Small intestine (tissue), 7 donors: ENCODE measurements around the gene PPM1A. TPM values are rescaled to one million over a fixed set of nuclear protein-coding genes. Genes with fewer than 3 reads are reported as not detected.
A peak's percentile ranks its signal among the peaks of the same experiment; 100 is the strongest.

ENCODE experiments used
- DNase-seq, 2 donors: peaks; one replicate each; pipeline versions ENCODE4 v3.0.0 to v3.0.0-alpha.2; 2013
- FAIRE-seq: peaks from 2 replicates; lab custom pipeline; 2012; peaks lifted over from hg19 to GRCh38; lab: Jason Lieb, UNC
- H3K27ac ChIP-seq, 3 donors: one replicate each; pipeline ENCODE4 v1.5.1; 2013; ENCODE audit warnings: low read length in 2 of 3, mild to moderate bottlenecking in 2 of 3, control low read depth in 1 of 3, inconsistent platforms in 1 of 3, low read depth in 1 of 3, moderate library complexity in 1 of 3
- H3K27me3 ChIP-seq, 3 donors: one replicate each; pipeline ENCODE4 v1.6.1; 2013; ENCODE audit warnings: low read length in 3 of 3, inconsistent platforms in 1 of 3; ENCODE audit not compliant: control insufficient read depth in 3 of 3, insufficient read depth in 3 of 3
- H3K36me3 ChIP-seq, 3 donors: one replicate each; pipeline ENCODE4 v1.6.1; 2013; ENCODE audit warnings: low read length in 3 of 3, inconsistent platforms in 1 of 3, low read depth in 1 of 3, mild to moderate bottlenecking in 1 of 3, moderate library complexity in 1 of 3; ENCODE audit not compliant: control insufficient read depth in 3 of 3, insufficient read depth in 2 of 3
- H3K4me1 ChIP-seq, 3 donors: one replicate each; pipeline ENCODE4 v1.6.1; 2013; ENCODE audit warnings: low read length in 2 of 3, inconsistent platforms in 1 of 3, low read depth in 1 of 3, mild to moderate bottlenecking in 1 of 3, moderate library complexity in 1 of 3; ENCODE audit not compliant: control insufficient read depth in 3 of 3, insufficient read depth in 2 of 3
- H3K4me3 ChIP-seq, 3 donors: one replicate each; pipeline ENCODE4 v1.5.1; 2013; ENCODE audit warnings: low read length in 3 of 3, control low read depth in 1 of 3, inconsistent platforms in 1 of 3, low read depth in 1 of 3, mild to moderate bottlenecking in 1 of 3, moderate library complexity in 1 of 3
- H3K9me3 ChIP-seq, 2 donors: one replicate each; pipeline ENCODE4 v1.6.1; 2013; ENCODE audit warnings: low read depth in 1 of 2, low read length in 1 of 2; ENCODE audit not compliant: control insufficient read depth in 2 of 2, insufficient read depth in 1 of 2
- WGBS, 3 donors: extraction: QIAGEN DNeasy Blood & Tissue Kit; methylation state at CpG; one replicate each; pipeline ENCODE4 v1.1.7; 2013; 5-methylcytosine and 5-hydroxymethylcytosine counted together
- polyA plus RNA-seq, 4 donors: library from polyadenylated mRNA; stranded (reverse) in 3 of 4; unstranded in 1 of 4; fragments of 200-250 nt in 3 of 4; fragments of 120-200 nt in 1 of 4; gene quantifications; one replicate each; pipeline versions ENCODE4 v1.2.1 to v1.2.3, GENCODE V29; 2013
- donor health status: healthy with polysubstance abuse.
- donor health status: control.
- donor health status: control.
- donor health status: Bipolar disorder and iron deficiency.
- donor health status: healthy.

PPM1A gene
- polyA plus RNA-seq, 4 donors = 27.6 to 101 (median 65.5) TPM

DNA sequence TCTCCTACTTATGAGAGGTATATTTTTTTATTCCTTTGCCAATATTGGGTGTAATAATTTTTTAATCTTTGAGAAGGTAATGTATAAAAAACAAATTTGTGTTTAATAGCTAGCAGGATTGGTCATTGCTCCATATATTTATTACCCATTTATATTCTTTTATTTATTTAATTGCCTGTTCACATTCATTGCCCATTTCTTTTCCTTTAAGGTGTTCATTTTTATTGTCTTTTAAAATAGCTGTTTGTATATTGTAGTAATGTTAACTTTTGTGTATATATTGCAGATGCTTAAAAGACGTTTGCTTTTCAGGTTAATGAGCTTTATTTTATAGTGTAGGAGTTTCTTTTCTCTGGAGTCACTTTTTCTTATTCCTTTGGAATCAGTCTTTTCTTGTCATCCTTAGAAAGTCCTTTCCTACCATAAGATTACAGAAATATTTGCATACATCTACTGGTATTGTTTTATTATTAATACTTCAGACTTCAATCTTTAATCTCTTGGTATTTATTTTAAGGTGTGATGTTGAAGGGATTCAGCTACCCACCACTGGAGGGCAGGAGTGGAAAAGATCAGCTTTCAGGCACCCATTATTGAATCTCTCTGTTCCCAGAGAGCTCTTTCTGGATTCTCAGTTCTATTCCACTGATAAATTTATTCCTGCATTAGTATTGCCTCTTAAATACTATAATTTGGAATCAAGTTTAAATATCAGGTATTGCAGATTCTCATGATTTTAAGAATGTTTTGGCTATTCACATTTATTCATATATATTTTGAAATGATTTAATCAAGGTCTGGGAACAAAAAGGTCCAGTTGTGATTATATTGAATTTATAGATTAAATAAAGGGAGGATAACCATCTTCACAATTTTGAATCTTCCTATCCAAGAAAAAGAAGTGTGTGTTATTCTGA is 17.3 kb downstream of the PPM1A start:
- peak in 1 of 2 donors; percentile 54 for DNase-seq
- Histone ChIP-seq H3K4me3 (no peak overlapping the region), H3K9me3 (peaks cover 0 to 11% of the 10 kb centered on the region in 2 donors), H3K36me3 (no peaks in the 10 kb centered on the region), H3K4me1 (peaks cover 0 to 1% (median 0%) of the 10 kb centered on the region in 3 donors), H3K27ac (no peak overlapping the region), H3K27me3 (no peaks in the 10 kb centered on the region)
- peak; percentile 82 for FAIRE-seq
- WGBS, 3 donors = 94 to 97% (median 97%) methylated on average over 1 of the region's 1 CpG

- Histone ChIP-seq H3K27ac (no peak overlapping the region), H3K36me3 (no peaks in the 10 kb centered on the region), H3K4me1 (peaks cover 2 to 17% (median 11%) of the 10 kb centered on the region in 3 donors), H3K27me3 (no peaks in the 10 kb centered on the region), H3K4me3 (no peak overlapping the region), H3K9me3 (peaks cover 0 to 5% of the 10 kb centered on the region in 2 donors)
- DNase-seq (no peak), FAIRE-seq (no peak)
- WGBS, 3 donors = 98 to 100% (median 100%) methylated on average over 2 of the region's 2 CpGs
Measured at GRCh38 chr14:60272177-60272576, 23.2 kb downstream of the PPM1A start.

- Histone ChIP-seq H3K36me3 (peaks cover 0 to under 1% (median 0%) of the 10 kb centered on the region in 3 donors), H3K27me3 (no peaks in the 10 kb centered on the region), H3K4me3 (no peak overlapping the region), H3K9me3 (peaks cover 0 to 5% of the 10 kb centered on the region in 2 donors), H3K4me1 (peaks cover 2 to 21% (median 14%) of the 10 kb centered on the region in 3 donors), H3K27ac (no peak overlapping the region)
- no peak for FAIRE-seq
- no peak for DNase-seq
- 92 to 96% (median 94%) methylated on average over 2 of the region's 2 CpGs for WGBS, 3 donors
Measured at GRCh38 chr14:60273956-60274355, 24.9 kb downstream of the PPM1A start.

- Histone ChIP-seq H3K27me3 (no peaks in the 10 kb centered on the region), H3K4me3 (no peak overlapping the region), H3K9me3 (peaks cover 0 to 2% of the 10 kb centered on the region in 2 donors), H3K27ac (no peak overlapping the region), H3K36me3 (peaks cover 0 to 3% (median 0%) of the 10 kb centered on the region in 3 donors), H3K4me1 (peaks cover 2 to 21% (median 14%) of the 10 kb centered on the region in 3 donors)
- no peak for FAIRE-seq
- peak in 1 of 2 donors; percentile 22 for DNase-seq
Measured at GRCh38 chr14:60274448-60274847, 25.4 kb downstream of the PPM1A start.

DNA sequence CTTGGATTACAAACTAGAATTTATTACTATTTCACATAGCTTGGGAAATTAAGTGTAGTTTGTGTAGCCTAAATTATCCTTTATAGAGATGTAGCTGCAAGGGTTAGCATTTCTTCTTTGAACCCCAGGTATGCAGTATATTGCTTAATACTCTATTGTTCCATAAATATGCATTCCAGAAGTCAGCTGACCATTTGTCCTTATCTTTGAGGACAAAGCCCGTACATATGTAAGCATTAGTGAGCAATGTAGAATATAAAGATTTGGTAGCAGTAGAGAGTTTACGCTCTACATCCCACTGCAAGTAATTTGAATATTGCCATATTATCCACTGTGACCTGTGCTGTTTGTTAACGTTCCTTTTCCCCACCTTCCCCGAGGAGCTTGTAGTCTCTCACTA is 26.9 kb downstream of the PPM1A start:
- H3K4me3 ChIP-seq = no peak overlapping the region
- peaks cover 2 to 21% (median 14%) of the 10 kb centered on the region in 3 donors for H3K4me1 ChIP-seq
- no peak overlapping the region for H3K27ac ChIP-seq
- no peaks in the 10 kb centered on the region for H3K9me3 ChIP-seq
- peak in 1 of 2 donors; percentile 59 for DNase-seq
- no peak for FAIRE-seq
- no peaks in the 10 kb centered on the region for H3K27me3 ChIP-seq
- WGBS, 3 donors = 58 to 67% (median 63%) methylated on average over 4 of the region's 4 CpGs
- H3K36me3 ChIP-seq = peaks cover 0 to 3% (median 0%) of the 10 kb centered on the region in 3 donors

- Histone ChIP-seq H3K4me1 (peaks cover 2 to 21% (median 14%) of the 10 kb centered on the region in 3 donors), H3K9me3 (no peaks in the 10 kb centered on the region), H3K4me3 (no peak overlapping the region), H3K27ac (no peak overlapping the region), H3K27me3 (no peaks in the 10 kb centered on the region), H3K36me3 (peaks cover 0 to 3% (median 0%) of the 10 kb centered on the region in 3 donors)
- FAIRE-seq = no peak
- DNase-seq = no peak
- WGBS, 3 donors = 79 to 88% (median 82%) methylated on average over 2 of the region's 2 CpGs
Measured at GRCh38 chr14:60276347-60276746, 27.3 kb downstream of the PPM1A start.

- 46 to 59% (median 58%) methylated on average over 2 of the region's 2 CpGs for WGBS, 3 donors
- no peak overlapping the region for H3K4me3 ChIP-seq
- peak; percentile 2 to 25 for DNase-seq
- no peaks in the 10 kb centered on the region for H3K9me3 ChIP-seq
- H3K4me1 ChIP-seq = peaks cover 2 to 21% (median 14%) of the 10 kb centered on the region in 3 donors
- no peaks in the 10 kb centered on the region for H3K27me3 ChIP-seq
- H3K36me3 ChIP-seq = peaks cover 0 to 6% (median 0%) of the 10 kb centered on the region in 3 donors
- no peak for FAIRE-seq
- no peak overlapping the region for H3K27ac ChIP-seq
Measured at GRCh38 chr14:60277605-60278190, 28.7 kb downstream of the PPM1A start.

GRCh38 chr14:60278350-60278749 is 29.3 kb downstream of the PPM1A start:
- H3K36me3 ChIP-seq = peaks cover 0 to 6% (median 2%) of the 10 kb centered on the region in 3 donors
- no peak overlapping the region for H3K4me3 ChIP-seq
- no peak overlapping the region for H3K27ac ChIP-seq
- no peaks in the 10 kb centered on the region for H3K9me3 ChIP-seq
- FAIRE-seq (no peak), DNase-seq (no peak)
- peaks cover 2 to 21% (median 11%) of the 10 kb centered on the region in 3 donors for H3K4me1 ChIP-seq
- H3K27me3 ChIP-seq = no peaks in the 10 kb centered on the region
- 75 to 80% (median 76%) methylated on average over 2 of the region's 2 CpGs for WGBS, 3 donors
